K562 (cell line): ENCODE results near the gene VWA7. TPM values are rescaled to one million over a fixed set of nuclear protein-coding genes. Genes with fewer than 3 reads are reported as not detected.
"Not testable (repeated sequence)": the region's sequence is repeated elsewhere in the genome, so short reads cannot be mapped to it uniquely, and the experiment has no call there.

Experiments used
- ARID4B ChIP-seq: sonication (generic); formaldehyde crosslinking; IDR thresholded peaks from 2 replicates; pipeline ENCODE4 v1.8.0; 2022; ENCODE audit warnings: mild to moderate bottlenecking, missing genetic modification reagents
- BCOR ChIP-seq: fragments of 450-650 bp; IDR thresholded peaks from 2 replicates; pipeline ENCODE4 v1.6.1; 2016
- CXXC5 ChIP-seq: fragments of 250-450 bp; sonication (Bioruptor Pico); IDR thresholded peaks from 2 replicates; pipeline ENCODE4 v1.8.0; 2022; ENCODE audit warnings: inconsistent platforms, mild to moderate bottlenecking, moderate library complexity
- FOXK1 ChIP-seq: sonication (generic); formaldehyde crosslinking; IDR thresholded peaks from 2 replicates; pipeline ENCODE4 v1.8.0; 2022; ENCODE audit warnings: missing genetic modification reagents, mild to moderate bottlenecking, borderline replicate concordance
- HLTF ChIP-seq: fragments of 450-650 bp; IDR thresholded peaks from 2 replicates; pipeline ENCODE4 v1.6.1; 2016
- HMGN3 ChIP-seq: IDR thresholded peaks from 2 replicates; pipeline ENCODE4 v1.6.1; 2011; ENCODE audit warnings: borderline replicate concordance, low read depth, mild to moderate bottlenecking, mixed read lengths, low read length; ENCODE audit not compliant: insufficient read length; ENCODE audit errors: extremely low read depth
- PHTF2 ChIP-seq: fragments of 250-450 bp; sonication (Bioruptor Pico); IDR thresholded peaks from 2 replicates; pipeline ENCODE4 v1.5.0; 2021; ENCODE audit warnings: mild to moderate bottlenecking
- REST ChIP-seq, 2 experiments: fragments of 450-650 bp; formaldehyde crosslinking in 1 of 2; IDR thresholded peaks; 2 replicates each; pipeline versions ENCODE4 v1.4.0 to v1.6.1; 2014 to 2020; ENCODE audit warnings: mild to moderate bottlenecking in 2 of 2, borderline replicate concordance in 1 of 2, low read depth in 1 of 2
- SMARCA5 ChIP-seq: fragments of 450-650 bp; IDR thresholded peaks from 2 replicates; pipeline ENCODE4 v1.6.1; 2016
- TCF15 ChIP-seq: fragments of 250-450 bp; sonication (Bioruptor Pico); IDR thresholded peaks from 2 replicates; pipeline ENCODE4 v1.8.0; 2022; ENCODE audit warnings: moderate library complexity, mild to moderate bottlenecking, inconsistent platforms
- UBTF ChIP-seq, 2 experiments: IDR thresholded peaks; 2 replicates each; pipeline ENCODE4 v1.6.1; 2012; ENCODE audit warnings: improper control_type of control experiment in 2 of 2, low read depth in 2 of 2, low read length in 2 of 2, borderline replicate concordance in 1 of 2
- polyA plus RNA-seq, 8 experiments: library from polyadenylated mRNA; depleted of rRNA in 4 of 8; stranded (reverse) in 5 of 8; unstranded in 3 of 8; fragments of >200 nt; fragmentation: Nextera tagmentation in 2 of 8; fragmentation: Illumina TruSeq in 1 of 8; extraction: Ambion mirVana in 2 of 8; extraction: Trizol in 1 of 8; gene quantifications; 2 replicates each; pipeline versions ENCODE4 v1.2.1 to v1.2.3, GENCODE V29; 2011 to 2014; ENCODE audit warnings: inconsistent platforms in 1 of 8, missing spikeins in 1 of 8
- total RNA-seq, 7 experiments: library from RNA; depleted of rRNA in 6 of 7; stranded (reverse); fragments of >200 nt in 6 of 7; fragmentation: Illumina TruSeq in 2 of 7; extraction: Trizol in 2 of 7; gene quantifications; 2 replicates each; pipeline versions ENCODE4 v1.2.1 to v1.2.3, GENCODE V29; 2011 to 2021; ENCODE audit warnings: low replicate concordance in 1 of 7

The VWA7 gene
- total and polyA plus RNA-seq, 9 of the 15 experiments (the other 6 are each of a cell fraction or from before 2014, with no cell fraction given): 0.18 to 2.9 (median 0.95) TPM

GRCh38 chr6:31817929-31818511 lies 40.9 kb upstream of the VWA7 start (continued):
- TF ChIP-seq REST (IDR thresholded peaks at IDR 0.05; ENCODE audit: borderline replicate concordance): not testable (repeated sequence)
- TF ChIP-seq REST (CRISPR knock-in tag; IDR thresholded peaks at IDR 0.05; ENCODE audit: low read depth): 0 out of 2 replicates have a peak, but pooled peaks have one; percentile 31
- TF ChIP-seq UBTF (IDR thresholded peaks at IDR 0.05; ENCODE audit: borderline replicate concordance in 1 of 2, low read depth in 2 of 2, low read length in 2 of 2): 0 out of 4 replicates have a peak, but pooled peaks have one; percentile 35 to 38
- TF ChIP-seq TCF15 (CRISPR knock-in tag): peak; percentile 4; the same call in 1 of the 2 replicates
- peak; percentile 56; the same call in 1 of the 2 replicates for TF ChIP-seq ARID4B (CRISPR knock-in tag)
- peak; percentile 76; the same call in 1 of the 2 replicates for TF ChIP-seq HLTF
- peak; percentile 20 for TF ChIP-seq HMGN3
- peak; percentile 76; the same call in 1 of the 2 replicates for TF ChIP-seq SMARCA5
- TF ChIP-seq FOXK1: peak; percentile 77; the same call in 1 of the 2 replicates
- peak; percentile 26; the same call in 1 of the 2 replicates for TF ChIP-seq CXXC5 (CRISPR knock-in tag)
- TF ChIP-seq BCOR: peak; percentile 62
- peak; percentile 85; the same call in 1 of the 2 replicates for TF ChIP-seq PHTF2 (CRISPR knock-in tag)
